Activated T-cell treated with anti-CD3 and anti-CD28 coated beads, Interleukin-2, amount 50 U/mL, for 48 hours (primary cell): ENCODE results near the gene CDH1.

Source experiments
- DNase-seq, 2 experiments: peaks; one replicate each; pipeline ENCODE4 v3.0.0-alpha.2; 2020

The CDH1 gene

DNA sequence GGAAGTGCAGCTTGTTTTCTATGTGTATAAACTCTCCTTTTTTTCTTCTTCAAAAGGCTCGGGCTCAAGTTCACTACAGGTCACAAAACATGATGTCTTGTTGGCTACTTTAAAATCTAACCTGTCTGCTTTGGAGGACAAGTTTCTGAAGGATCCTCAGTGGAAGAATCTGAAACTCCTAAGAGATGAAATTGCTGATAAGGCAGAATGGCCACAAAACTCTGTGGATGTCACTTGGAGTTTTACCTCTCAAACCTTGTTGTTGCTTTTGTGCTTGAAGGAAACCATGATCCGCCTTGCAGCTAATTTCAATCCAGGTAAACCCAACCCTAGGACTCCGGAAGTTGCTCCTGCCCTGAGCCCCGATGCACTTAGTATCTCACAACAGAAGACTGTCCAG, 122.7 kb downstream of the CDH1 start:
- DNase-seq, result no peak

DNA sequence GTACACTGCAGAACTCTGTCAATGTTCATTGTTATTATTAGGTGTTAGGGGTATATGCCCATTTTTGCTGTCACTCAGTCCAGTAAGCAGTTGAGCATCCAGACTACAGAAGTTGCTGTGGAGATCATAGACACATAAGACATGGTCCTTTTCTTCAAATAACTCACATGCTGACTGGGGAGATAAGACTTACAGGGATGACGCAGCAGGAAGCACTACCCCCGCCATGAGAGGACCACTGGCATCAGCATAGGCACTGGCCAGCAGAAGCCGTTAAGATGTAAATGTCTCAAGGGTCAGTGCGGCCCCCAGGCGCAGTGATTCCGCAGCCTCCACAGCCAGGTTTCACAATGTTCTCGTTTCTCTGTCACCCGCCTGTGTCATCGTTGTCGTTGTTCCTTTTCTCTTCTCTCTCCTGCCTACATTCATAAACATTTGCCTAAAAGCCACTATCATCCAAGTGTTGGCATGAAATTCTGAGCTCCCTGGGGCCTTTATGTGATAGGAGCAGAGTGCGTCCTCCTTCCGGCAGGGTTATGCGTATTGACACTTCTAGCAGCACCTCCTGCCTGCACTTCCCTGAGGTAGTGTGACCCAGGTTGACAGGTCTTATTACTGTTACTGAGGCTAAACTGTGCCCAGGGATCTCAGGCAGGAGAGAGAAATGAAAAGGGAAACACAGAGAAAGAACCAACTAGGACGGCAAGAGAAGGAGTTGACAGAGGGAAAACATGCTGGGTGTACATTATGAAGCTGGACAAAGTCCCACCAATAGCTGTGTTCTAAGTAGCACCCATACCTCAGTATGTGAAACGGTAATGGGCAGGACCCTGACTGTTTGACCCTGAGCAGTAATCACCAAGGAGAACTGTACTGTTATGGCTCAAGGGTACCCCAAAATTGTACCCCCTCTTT, 124.1 kb downstream of the CDH1 start:
- DNase-seq, result no peak

DNA sequence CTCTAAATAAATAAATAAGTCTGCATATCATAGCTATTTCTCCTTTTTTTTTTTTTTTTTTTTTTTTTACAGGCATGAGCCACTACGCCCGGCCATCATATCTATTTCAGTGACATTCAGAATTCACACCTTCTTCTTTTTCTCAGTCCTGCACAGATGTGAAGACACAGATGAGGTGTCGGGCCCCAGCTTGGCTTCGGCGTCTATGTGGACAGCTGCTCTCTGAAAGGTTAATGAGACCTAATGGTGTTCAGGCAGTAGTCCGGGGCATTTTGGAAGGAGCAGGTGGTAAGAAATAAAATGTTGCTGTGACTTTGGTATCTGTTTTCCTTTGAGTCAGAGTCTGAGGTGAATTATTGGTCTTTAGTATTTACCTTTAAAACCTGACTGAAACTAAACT, 129.8 kb downstream of the CDH1 start:
- no peak for DNase-seq

- DNase-seq, result no peak
Measured at GRCh38 chr16:68869492-68870088, 132.5 kb downstream of the CDH1 start.

DNA sequence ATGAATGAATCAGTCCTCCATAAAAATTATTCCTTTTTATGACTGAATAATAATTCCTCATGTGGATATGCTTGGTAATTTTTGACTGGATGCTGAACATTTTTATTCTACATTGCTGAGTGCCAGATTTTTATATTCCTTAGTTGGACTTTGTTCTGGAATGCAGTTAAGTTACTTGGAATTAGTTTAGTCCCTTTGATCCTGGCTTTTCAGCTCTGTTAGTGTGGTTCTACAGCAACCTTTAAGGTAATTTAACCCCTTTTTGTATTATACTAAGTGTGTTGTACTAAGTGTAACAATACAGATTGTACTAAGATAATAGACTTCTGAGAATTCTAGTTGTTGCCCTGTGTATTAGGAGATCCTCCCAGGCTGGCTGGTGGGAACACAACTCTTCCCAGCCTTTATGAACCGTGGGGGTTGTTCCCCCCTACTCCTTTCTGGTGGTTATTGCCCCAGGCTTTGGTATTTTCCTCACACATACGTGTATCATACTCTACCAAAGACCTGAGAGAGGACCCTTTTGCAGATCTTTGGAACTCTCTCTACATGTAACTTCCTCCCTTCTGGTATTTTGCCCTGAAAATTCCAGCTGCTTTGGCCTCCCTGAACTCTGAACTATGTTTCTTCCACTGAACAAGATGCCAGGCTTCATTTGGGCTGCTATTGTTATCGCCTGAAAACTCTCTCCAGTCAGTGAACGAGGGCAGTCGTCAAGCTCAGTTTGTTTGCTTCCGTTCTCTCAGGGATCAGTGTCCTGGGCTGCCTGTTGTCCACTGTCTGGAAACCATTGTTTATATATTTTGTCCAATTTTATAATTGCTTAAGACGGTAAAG, 136.8 kb downstream of the CDH1 start:
- no peak for DNase-seq

- DNase-seq, result no peak
Measured at GRCh38 chr16:68875871-68876270, 138.8 kb downstream of the CDH1 start.

- no peak for DNase-seq
Measured at GRCh38 chr16:68883685-68884084, 146.6 kb downstream of the CDH1 start.

DNA sequence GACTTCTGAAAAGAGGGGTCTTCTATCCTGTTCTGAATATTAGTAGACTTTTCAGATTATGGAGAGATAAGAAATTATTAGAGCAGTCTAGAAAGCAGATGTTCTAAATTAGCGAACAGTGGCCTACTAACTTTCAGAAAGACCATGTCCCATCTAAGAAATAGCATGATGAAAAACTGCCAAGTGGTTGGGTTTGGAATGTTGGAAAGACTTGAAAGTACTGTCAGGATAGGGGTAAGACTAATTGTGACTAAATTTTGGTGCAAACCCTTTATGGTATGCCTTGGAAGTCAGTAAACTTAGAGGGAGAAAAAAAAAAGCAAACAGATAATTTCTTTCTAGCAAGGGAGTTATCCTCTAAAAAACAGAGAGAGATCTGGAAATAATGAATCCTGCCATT, 147.3 kb downstream of the CDH1 start:
- DNase-seq, result no peak
